HepG2 (cell line): Measurements from ENCODE around the gene TNMD. TPM values are rescaled to one million over a fixed set of nuclear protein-coding genes. Genes with fewer than 3 reads are reported as not detected.

ENCODE experiments used
- ATAC-seq: fragments of 200-7000 bp; cut with Tn5 transposase; 3 replicates; pipeline ENCODE4 v1.9.1; 2020; ENCODE audit warnings: mild to moderate bottlenecking, moderate library complexity
- BruUV-seq: library from RNA; stranded (reverse); fragments of 400-500 nt; replicated peaks from 2 replicates; lab custom pipeline; 2021; lab: Mats Ljungman, UMichigan
- CTCF ChIA-PET: fragments of 300-600 bp; formaldehyde crosslinking; extraction: SDS; loops from one replicate; lab custom pipeline; 2021; ENCODE audit warnings: low total read pairs, inconsistent platforms, low intra/inter-chr PET ratio; lab: Yijun Ruan, JAX
- POLR2A ChIA-PET: fragments of 350-600 bp; sonication (Branson Sonifier 250); formaldehyde crosslinking; loops from one replicate; lab custom pipeline; 2020; ENCODE audit warnings: antibody characterized with exemption, inconsistent platforms; lab: Yijun Ruan, JAX
- DNase-seq: peaks from one replicate; pipeline ENCODE4 v3.0.0-alpha.2; 2015; ENCODE audit warnings: low spot score
- FAIRE-seq: peaks from 3 replicates; lab custom pipeline; 2011; peaks lifted over from hg19 to GRCh38; lab: Jason Lieb, UNC
- H2AFZ ChIP-seq: one replicate; pipeline ENCODE4 v1.6.1; 2011; ENCODE audit warnings: low read length, inconsistent platforms
- H3K27ac ChIP-seq: fragments of 300-600 bp; 3 replicates; pipeline ENCODE4 v1.8.0; 2011; ENCODE audit warnings: mixed run types, mild to moderate bottlenecking, mixed read lengths, low read length, inconsistent platforms; ENCODE audit not compliant: insufficient read depth; ENCODE audit errors: extremely low read length
- H3K27me3 ChIP-seq, 2 experiments: fragments of 200-600 bp in 1 of 2; 2 replicates in 1 of 2; 3 replicates in 1 of 2; pipeline versions ENCODE4 v1.6.0 to v1.8.0; 2011; ENCODE audit warnings: low read length in 2 of 2, mild to moderate bottlenecking in 2 of 2, moderate library complexity in 2 of 2, inconsistent platforms in 1 of 2; ENCODE audit not compliant: insufficient read depth in 2 of 2, control insufficient read depth in 1 of 2
- H3K36me3 ChIP-seq, 2 experiments: fragments of 200-600 bp in 1 of 2; replicated peaks in 1 of 2; 2 replicates in 1 of 2; 3 replicates in 1 of 2; pipeline versions ENCODE4 v1.5.1 to v1.8.0; 2011; ENCODE audit warnings: low read length in 2 of 2, inconsistent platforms in 1 of 2; ENCODE audit not compliant: insufficient read depth in 2 of 2, control insufficient read depth in 1 of 2
- H3K4me1 ChIP-seq: 2 replicates; pipeline ENCODE4 v1.5.1; 2012; ENCODE audit warnings: low read length, inconsistent platforms; ENCODE audit not compliant: insufficient read depth
- H3K4me2 ChIP-seq: 2 replicates; pipeline ENCODE4 v1.6.0; 2011; ENCODE audit warnings: low read depth, low read length, inconsistent platforms
- H3K4me3 ChIP-seq, 3 experiments: fragments of 200-600 bp in 1 of 3; sonication (generic), shearing (Covaris generic) in 1 of 3; replicated peaks in 1 of 3; 2 replicates each; pipeline ENCODE4 v1.5.1; 2011 to 2016; ENCODE audit warnings: low read length in 3 of 3, inconsistent platforms in 2 of 3, low read depth in 2 of 3, mild to moderate bottlenecking in 2 of 3, control low read depth in 1 of 3, mixed read lengths in 1 of 3; ENCODE audit not compliant: insufficient read depth in 1 of 3
- H3K79me2 ChIP-seq: one replicate; pipeline ENCODE4 v1.6.1; 2011; ENCODE audit warnings: low read length, inconsistent platforms; ENCODE audit not compliant: insufficient read depth
- H3K9ac ChIP-seq: 2 replicates; pipeline ENCODE4 v1.6.0; 2011; ENCODE audit warnings: mild to moderate bottlenecking, low read depth, low read length, inconsistent platforms; ENCODE audit not compliant: insufficient read depth
- H3K9me3 ChIP-seq: 2 replicates; pipeline ENCODE4 v1.5.1; 2012; ENCODE audit warnings: mild to moderate bottlenecking, low read length
- H4K20me1 ChIP-seq: 2 replicates; pipeline ENCODE4 v1.6.0; 2011; ENCODE audit warnings: inconsistent platforms, mild to moderate bottlenecking, low read length, moderate library complexity; ENCODE audit not compliant: insufficient read depth
- DNMT1 ChIP-seq: sonication (generic); formaldehyde crosslinking; IDR thresholded peaks from 2 replicates; pipeline ENCODE4 v1.5.1; 2020; ENCODE audit warnings: mild to moderate bottlenecking, missing genetic modification reagents
- ELF4 ChIP-seq: sonication (generic); formaldehyde crosslinking; IDR thresholded peaks from 2 replicates; pipeline ENCODE4 v1.5.0; 2020; ENCODE audit warnings: missing genetic modification reagents, mild to moderate bottlenecking, moderate library complexity, borderline replicate concordance
- FLYWCH1 ChIP-seq: sonication (generic); formaldehyde crosslinking; IDR thresholded peaks from 2 replicates; pipeline ENCODE4 v1.8.1; 2023; ENCODE audit warnings: mild to moderate bottlenecking, missing genetic modification reagents
- FOSL1 ChIP-seq: sonication (generic); formaldehyde crosslinking; IDR thresholded peaks from 2 replicates; pipeline ENCODE4 v1.9.0; 2021; ENCODE audit warnings: missing genetic modification reagents, borderline replicate concordance
- GFI1 ChIP-seq: sonication (generic); formaldehyde crosslinking; IDR thresholded peaks from 2 replicates; pipeline ENCODE4 v1.5.0; 2020; ENCODE audit warnings: missing genetic modification reagents, mild to moderate bottlenecking, borderline replicate concordance
- MZF1 ChIP-seq: sonication (generic); formaldehyde crosslinking; IDR thresholded peaks from 2 replicates; pipeline ENCODE4 v1.8.1; 2023; ENCODE audit warnings: mild to moderate bottlenecking, missing genetic modification reagents, borderline replicate concordance
- NKX3-1 ChIP-seq: sonication (generic); formaldehyde crosslinking; IDR thresholded peaks from 2 replicates; pipeline ENCODE4 v1.5.0; 2020; ENCODE audit warnings: missing genetic modification reagents
- PAF1 ChIP-seq: IDR thresholded peaks from 2 replicates; pipeline ENCODE4 v1.6.1; 2016; ENCODE audit warnings: missing genetic modification reagents, missing compliant biosample characterization
- PCBP1 ChIP-seq: fragments of 200-400 bp; formaldehyde crosslinking; IDR thresholded peaks from 2 replicates; pipeline ENCODE4 v1.6.1; 2017; ENCODE audit warnings: mild to moderate bottlenecking, low read depth, low read length, borderline replicate concordance
- SIN3B ChIP-seq: fragments of 150-350 bp; IDR thresholded peaks from 2 replicates; pipeline ENCODE4 v1.6.1; 2014; ENCODE audit warnings: low read length
- SNAI1 ChIP-seq: sonication (generic); formaldehyde crosslinking; IDR thresholded peaks from 2 replicates; pipeline ENCODE4 v1.5.0; 2020; ENCODE audit warnings: mild to moderate bottlenecking, missing genetic modification reagents, borderline replicate concordance
- SOX13 ChIP-seq, 3 experiments: fragments of 450-650 bp in 1 of 3; sonication (generic) in 1 of 3; formaldehyde crosslinking in 1 of 3; IDR thresholded peaks in 2 of 3; conservative IDR thresholded peaks in 1 of 3; 2 replicates each; pipeline versions ENCODE4 v1.5.0 to v1.6.1; 2016 to 2020; ENCODE audit warnings: antibody characterized with exemption in 1 of 3, mild to moderate bottlenecking in 1 of 3, missing compliant biosample characterization in 1 of 3, missing genetic modification reagents in 1 of 3, moderate library complexity in 1 of 3
- ZMYM4 ChIP-seq: sonication (generic); formaldehyde crosslinking; IDR thresholded peaks from 2 replicates; pipeline ENCODE4 v1.8.1; 2023; ENCODE audit warnings: mild to moderate bottlenecking, missing genetic modification reagents
- ZNF136 ChIP-seq: sonication (generic); formaldehyde crosslinking; IDR thresholded peaks from 2 replicates; pipeline ENCODE4 v1.8.1; 2022; ENCODE audit warnings: low read depth, mild to moderate bottlenecking, moderate library complexity, missing genetic modification reagents
- ZNF367 ChIP-seq: sonication (generic); formaldehyde crosslinking; IDR thresholded peaks from 2 replicates; pipeline ENCODE4 v1.4.0; 2020; ENCODE audit warnings: missing genetic modification reagents, borderline replicate concordance
- ZNF781 ChIP-seq: sonication (generic); formaldehyde crosslinking; IDR thresholded peaks from 2 replicates; pipeline ENCODE4 v1.5.1; 2020; ENCODE audit warnings: borderline replicate concordance, mild to moderate bottlenecking, missing genetic modification reagents; ENCODE audit errors: not compliant biosample characterization
- WGBS: methylation state at CpG from one replicate; pipeline ENCODE4 v1.1.6; 2017; ENCODE audit warnings: low lambda C conversion rate; 5-methylcytosine and 5-hydroxymethylcytosine counted together
- in situ Hi-C: cut with HindIII; loops from 2 replicates; pipeline ENCODE4 v1.10.0; 2017; ENCODE audit warnings: low pct_unique_long_range_greater_than_20kb; ENCODE audit not compliant: extremely low pct_ligation_motif_present
- intact Hi-C: fragments of 100-400 bp; cut with micrococcal nuclease; formaldehyde crosslinking; loops from one replicate; pipeline ENCODE4 v1.10.0; 2022; ENCODE audit not compliant: unreplicated experiment
- polyA plus RNA-seq, 8 experiments: library from polyadenylated mRNA; depleted of rRNA in 3 of 8; stranded (reverse) in 7 of 8; unstranded in 1 of 8; fragments of >200 nt; fragmentation: Illumina TruSeq in 4 of 8; extraction: Trizol in 4 of 8; gene quantifications; 2 replicates each; pipeline versions ENCODE4 v1.2.1 to v1.2.3, GENCODE V29; 2011 to 2016; ENCODE audit warnings: low read depth in 4 of 8, missing spikeins in 1 of 8, mixed read lengths in 1 of 8; ENCODE audit not compliant: insufficient read depth in 1 of 8
- total RNA-seq, 5 experiments: library from RNA; depleted of rRNA; stranded (reverse); fragments of >200 nt; fragmentation: Illumina TruSeq; extraction: Trizol; gene quantifications; 2 replicates each; pipeline ENCODE4 v1.2.3, GENCODE V29; 2016; ENCODE audit warnings: low read depth in 1 of 5
- TF ChIP-seq, protein P1 (sequence below): sonication (generic); formaldehyde crosslinking; IDR thresholded peaks from 2 replicates; pipeline ENCODE4 v1.8.1; 2023; ENCODE audit warnings: mild to moderate bottlenecking, missing genetic modification reagents, borderline replicate concordance
- TF ChIP-seq, protein P2 (sequence below): IDR thresholded peaks from 2 replicates; pipeline ENCODE4 v1.6.1; 2016; ENCODE audit warnings: low read depth, borderline replicate concordance
- TF ChIP-seq, protein P3 (sequence below): sonication (generic); formaldehyde crosslinking; IDR thresholded peaks from 2 replicates; pipeline ENCODE4 v1.9.0; 2022; ENCODE audit warnings: missing genetic modification reagents, mild to moderate bottlenecking, borderline replicate concordance

Gene TNMD
- total and polyA plus RNA-seq, 2 of the 13 experiments (the other 11 are each of a cell fraction or from before 2014, with no cell fraction given) = not detected

DNA sequence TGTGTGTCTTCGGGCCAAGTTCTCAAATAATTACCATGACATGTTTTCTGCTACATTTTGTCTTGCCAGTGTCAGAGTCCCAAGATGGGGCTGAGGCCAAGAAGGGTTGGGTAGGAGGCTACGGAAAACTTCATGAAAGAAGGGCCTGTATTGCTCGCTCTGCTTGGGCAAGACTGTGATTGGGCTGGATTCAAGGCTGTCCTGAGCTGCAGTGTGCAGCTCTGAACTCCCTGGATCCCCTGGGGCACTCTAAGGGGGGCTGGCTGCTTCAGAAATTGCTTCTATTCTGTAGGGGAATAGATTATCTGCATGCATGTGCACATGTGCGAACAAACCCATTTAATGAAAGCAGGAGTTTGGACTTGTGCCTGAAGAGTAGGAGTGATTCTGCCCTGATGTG lies 38.3 kb downstream of the TNMD start:
- Histone ChIP-seq H3K4me3 (no peak overlapping the region), H3K36me3 (no peaks in the 10 kb centered on the region), H3K79me2 (no peaks in the 10 kb centered on the region), H3K27me3 (no peaks in the 10 kb centered on the region), H3K9ac (no peak overlapping the region), H3K4me1 (no peaks in the 10 kb centered on the region), H4K20me1 (no peaks in the 10 kb centered on the region), H3K27ac (no peak overlapping the region), H3K9me3 (no peaks in the 10 kb centered on the region), H3K4me2 (no peak overlapping the region), H2AFZ (no peak overlapping the region)
- ATAC-seq = no peak
- no peak for DNase-seq
- TF ChIP-seq ZNF367 (CRISPR knock-in tag) (no peak), FOSL1 (no peak), GFI1 (no peak), FLYWCH1 (CRISPR knock-in tag) (no peak), ZNF781 (CRISPR knock-in tag) (no peak), ZNF136 (CRISPR knock-in tag) (no peak), ZMYM4 (CRISPR knock-in tag) (no peak), SIN3B (no peak), PCBP1 (no peak), SOX13 (IDR thresholded peaks at IDR 0.05) (no peak), SOX13 (CRISPR knock-in tag; conservative IDR thresholded peaks at IDR 0.05 in 1 of 2, IDR thresholded peaks at IDR 0.05 in 1 of 2) (no peak), ELF4 (CRISPR knock-in tag) (no peak), DNMT1 (CRISPR knock-in tag) (no peak), SNAI1 (no peak), NKX3-1 (CRISPR knock-in tag) (no peak), PAF1 (CRISPR knock-in tag) (no peak), MZF1 (CRISPR knock-in tag) (no peak)
- TF ChIP-seq, protein P1, sequence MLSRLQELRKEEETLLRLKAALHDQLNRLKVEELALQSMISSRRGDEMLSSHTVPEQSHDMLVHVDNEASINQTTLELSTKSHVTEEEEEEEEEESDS (CRISPR knock-in tag) = no peak
- TF ChIP-seq, protein P2, sequence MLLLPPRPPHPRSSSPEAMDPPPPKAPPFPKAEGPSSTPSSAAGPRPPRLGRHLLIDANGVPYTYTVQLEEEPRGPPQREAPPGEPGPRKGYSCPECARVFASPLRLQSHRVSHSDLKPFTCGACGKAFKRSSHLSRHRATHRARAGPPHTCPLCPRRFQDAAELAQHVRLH = no peak
- TF ChIP-seq, protein P3, sequence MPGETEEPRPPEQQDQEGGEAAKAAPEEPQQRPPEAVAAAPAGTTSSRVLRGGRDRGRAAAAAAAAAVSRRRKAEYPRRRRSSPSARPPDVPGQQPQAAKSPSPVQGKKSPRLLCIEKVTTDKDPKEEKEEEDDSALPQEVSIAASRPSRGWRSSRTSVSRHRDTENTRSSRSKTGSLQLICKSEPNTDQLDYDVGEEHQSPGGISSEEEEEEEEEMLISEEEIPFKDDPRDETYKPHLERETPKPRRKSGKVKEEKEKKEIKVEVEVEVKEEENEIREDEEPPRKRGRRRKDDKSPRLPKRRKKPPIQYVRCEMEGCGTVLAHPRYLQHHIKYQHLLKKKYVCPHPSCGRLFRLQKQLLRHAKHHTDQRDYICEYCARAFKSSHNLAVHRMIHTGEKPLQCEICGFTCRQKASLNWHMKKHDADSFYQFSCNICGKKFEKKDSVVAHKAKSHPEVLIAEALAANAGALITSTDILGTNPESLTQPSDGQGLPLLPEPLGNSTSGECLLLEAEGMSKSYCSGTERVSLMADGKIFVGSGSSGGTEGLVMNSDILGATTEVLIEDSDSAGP (CRISPR knock-in tag) = no peak
- POLR2A ChIA-PET = no interaction called here
- no peak for FAIRE-seq
- intact Hi-C loops = no loop called here
- 87% methylated on average over 4 of the region's 4 CpGs for WGBS
- in situ Hi-C loops = no loop called here
- CTCF ChIA-PET = no interaction called here
- no TSS peak for BruUV-seq
